ENCODE data around the gene OR4A47.
"Not testable (repeated sequence)": the region's sequence is repeated elsewhere in the genome, so short reads cannot be mapped to it uniquely, and the experiment has no call there.

Gene OR4A47, protein sequence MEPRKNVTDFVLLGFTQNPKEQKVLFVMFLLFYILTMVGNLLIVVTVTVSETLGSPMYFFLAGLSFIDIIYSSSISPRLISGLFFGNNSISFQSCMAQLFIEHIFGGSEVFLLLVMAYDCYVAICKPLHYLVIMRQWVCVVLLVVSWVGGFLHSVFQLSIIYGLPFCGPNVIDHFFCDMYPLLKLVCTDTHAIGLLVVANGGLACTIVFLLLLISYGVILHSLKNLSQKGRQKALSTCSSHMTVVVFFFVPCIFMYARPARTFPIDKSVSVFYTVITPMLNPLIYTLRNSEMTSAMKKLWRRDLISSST

DNA sequence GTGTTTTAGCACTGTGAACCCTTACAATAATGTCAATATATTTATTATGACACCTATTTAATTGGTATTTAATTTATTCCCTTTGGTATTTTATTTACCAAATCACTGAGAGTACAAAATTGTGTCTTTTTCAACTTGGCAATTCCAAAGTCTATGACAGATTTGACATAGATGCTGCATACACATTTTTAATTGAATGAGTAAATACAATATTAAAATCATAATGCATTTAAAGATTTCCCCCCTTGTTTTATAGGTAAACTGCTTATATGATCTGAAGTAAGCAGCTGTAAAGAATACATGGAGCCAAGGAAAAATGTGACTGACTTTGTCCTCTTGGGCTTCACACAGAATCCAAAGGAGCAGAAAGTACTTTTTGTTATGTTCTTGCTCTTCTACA is at the start of gene OR4A47:
Gene OR4A47 (plus strand): TSS at position 301 of the 400 bp plus-strand sequence. CDS start 0 bp downstream, at position 301.
- not testable (repeated sequence) for DNase-seq (ENCODE audit: low read depth in 3 of 3)

DNA sequence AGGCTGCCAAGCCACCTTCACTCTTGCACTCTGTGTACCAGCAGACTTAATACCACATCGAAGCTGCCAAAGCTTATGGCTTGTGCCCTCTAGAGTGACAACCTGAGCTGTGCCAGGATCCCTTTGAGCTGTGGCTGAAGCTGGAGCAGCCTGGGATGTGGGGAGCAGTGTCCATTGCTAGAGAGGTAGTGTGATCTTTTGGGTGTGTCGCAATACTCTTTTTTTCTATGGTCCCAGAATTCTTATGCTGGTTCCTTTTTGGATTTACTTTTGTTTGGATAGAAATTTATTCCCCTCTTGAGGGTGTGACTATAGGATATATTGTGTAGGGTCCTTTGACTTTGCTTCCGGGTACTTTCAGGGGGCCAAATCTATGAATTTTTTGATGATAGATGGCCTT is 32.7 kb upstream of the OR4A47 start:
- not testable (repeated sequence) for DNase-seq (ENCODE audit: low read depth in 3 of 3)

DNA sequence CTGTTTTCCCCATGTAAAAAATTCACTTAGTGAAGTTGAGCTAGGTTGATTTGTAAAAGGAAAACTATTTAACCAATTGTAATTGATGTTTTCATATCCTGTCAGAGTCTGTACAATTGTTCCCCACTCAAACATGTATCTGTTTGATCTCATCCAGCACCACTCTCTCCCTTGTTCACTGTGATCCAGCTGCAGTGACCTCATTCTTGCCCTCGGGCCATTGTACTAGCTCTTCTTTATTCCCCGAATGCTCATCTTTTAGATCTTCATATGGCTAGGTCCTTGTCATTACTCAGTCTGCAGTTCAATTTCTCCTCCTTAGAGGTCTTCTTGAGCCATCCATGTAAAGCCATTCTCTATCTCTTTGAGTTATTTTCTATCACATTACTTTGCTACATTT is 14.6 kb upstream of the OR4A47 start:
- DNase-seq (ENCODE audit: low read depth in 3 of 3): not testable (repeated sequence)

DNA sequence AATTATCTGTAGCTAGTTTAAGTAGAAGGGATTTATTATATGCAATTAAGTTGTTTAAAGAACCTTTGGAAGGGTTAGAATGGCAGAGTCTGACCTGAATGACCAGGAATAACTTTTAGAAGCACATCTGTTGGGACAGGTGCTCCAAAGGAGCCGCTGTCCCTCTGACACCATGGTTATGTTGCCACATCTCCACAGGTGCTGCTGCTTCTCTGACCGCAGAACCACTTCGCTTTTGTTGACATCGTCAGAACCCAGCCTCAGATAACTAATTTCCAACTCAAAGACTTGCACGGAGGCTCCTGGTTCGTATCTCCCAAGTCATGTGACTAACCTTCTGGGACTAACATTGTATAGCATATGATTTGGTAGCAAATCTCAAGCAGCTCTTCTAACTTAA is 13.9 kb upstream of the OR4A47 start:
- not testable (repeated sequence) for DNase-seq (ENCODE audit: low read depth in 3 of 3)

DNA sequence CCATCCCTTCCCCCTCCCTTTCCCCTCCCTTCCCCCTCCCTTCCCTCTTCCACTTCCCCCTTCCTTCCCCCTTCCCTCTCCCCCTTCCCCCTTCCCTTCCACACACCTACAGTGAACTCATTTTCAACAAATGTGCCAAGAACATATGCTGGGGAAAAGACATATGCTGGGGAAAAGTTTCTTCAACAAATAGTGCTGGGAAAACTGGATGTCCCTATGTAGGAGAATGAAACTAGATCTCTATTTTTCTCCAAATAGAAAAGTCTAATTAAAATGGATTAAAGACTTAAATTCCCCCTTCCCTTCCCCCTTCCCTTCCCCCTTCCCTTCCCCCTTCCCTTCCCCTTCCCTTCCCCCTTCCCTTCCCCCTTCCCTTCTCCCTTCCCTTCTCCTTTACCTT is 17.6 kb downstream of the OR4A47 start:
- DNase-seq (ENCODE audit: low read depth in 3 of 3): not testable (repeated sequence)

DNA sequence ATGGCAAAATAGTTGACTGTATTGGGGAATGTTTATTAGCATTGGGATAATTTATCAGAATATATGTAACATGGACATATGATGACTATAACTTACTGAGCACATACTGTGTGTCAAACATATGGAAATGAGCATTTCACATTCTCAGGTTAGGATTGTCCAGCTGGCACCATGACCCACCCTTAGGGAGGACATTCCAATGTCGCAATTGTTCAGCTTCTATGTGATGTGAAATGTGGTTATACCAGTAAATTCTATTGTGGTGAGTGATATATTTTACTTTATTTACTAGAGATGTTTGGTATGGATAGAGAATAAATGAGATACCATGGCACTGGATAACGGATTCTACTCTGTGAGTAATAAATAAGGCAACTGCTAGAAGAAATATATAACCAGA is 50.4 kb downstream of the OR4A47 start:
- no peak for DNase-seq (ENCODE audit: low read depth in 3 of 3)
